Psoas muscle (tissue), 8 donors: ENCODE data around the gene HOXD3. TPM values are rescaled to one million over a fixed set of nuclear protein-coding genes. Genes with fewer than 3 reads are reported as not detected.
A peak's percentile ranks its signal among the peaks of the same experiment; 100 is the strongest.

Experiments used
- ATAC-seq, 4 donors: fragments of 200-7000 bp; cut with Tn5 transposase; one replicate each; pipeline ENCODE4 v1.9.1; 2020; ENCODE audit warnings: moderate library complexity in 3 of 4, mild to moderate bottlenecking in 2 of 4
- DNase-seq, 2 donors: peaks; one replicate each; pipeline ENCODE4 v3.0.0-alpha.2; 2020
- H3K27ac ChIP-seq: fragments of 200-600 bp; one replicate; pipeline ENCODE4 v1.8.0; 2022
- H3K27me3 ChIP-seq, 3 donors: fragments of 200-600 bp in 1 of 3; one replicate each; pipeline versions ENCODE4 v1.6.1 to v1.8.0; 2013 to 2022; ENCODE audit warnings: low read length in 2 of 3, mild to moderate bottlenecking in 2 of 3, moderate library complexity in 1 of 3; ENCODE audit not compliant: insufficient read depth in 3 of 3
- H3K36me3 ChIP-seq, 2 donors: fragments of 200-600 bp in 1 of 2; one replicate each; pipeline versions ENCODE4 v1.6.1 to v1.8.0; 2013 to 2022; ENCODE audit warnings: low read depth in 1 of 2, mild to moderate bottlenecking in 1 of 2, moderate library complexity in 1 of 2; ENCODE audit not compliant: insufficient read depth in 1 of 2
- H3K4me1 ChIP-seq: fragments of 200-600 bp; one replicate; pipeline ENCODE4 v1.8.0; 2022
- H3K4me3 ChIP-seq: fragments of 200-600 bp; one replicate; pipeline ENCODE4 v1.8.0; 2022; ENCODE audit warnings: mild to moderate bottlenecking
- H3K9me3 ChIP-seq: fragments of 200-600 bp; one replicate; pipeline ENCODE4 v1.8.0; 2022
- CTCF ChIP-seq: fragments of 200-600 bp; IDR thresholded peaks from one replicate; pipeline ENCODE4 v1.8.0; 2022; ENCODE audit warnings: antibody characterized with exemption
- WGBS, 3 donors: extraction: QIAGEN DNeasy Blood & Tissue Kit; methylation state at CpG; one replicate each; pipeline versions ENCODE4 v1.1.6 to v1.1.7; 2013; 5-methylcytosine and 5-hydroxymethylcytosine counted together
- intact Hi-C, 2 donors: fragments of 100-400 bp; cut with DNase I; formaldehyde crosslinking; loops; one replicate each; pipeline versions ENCODE4 v1.11.0 to v1.14.2; 2022
- long read RNA-seq, 2 donors: library from polyadenylated mRNA; unstranded; transcript quantifications; one replicate each; pipeline ENCODE4 v2.0.0, GENCODE V29; 2021
- polyA plus RNA-seq, 3 donors: library from polyadenylated mRNA; stranded (reverse); fragments of 200-250 nt; gene quantifications; one replicate each; pipeline ENCODE4 v1.2.3, GENCODE V29; 2013
- total RNA-seq, 4 donors: library from RNA; stranded (reverse); fragmentation: NEBNext Ultra II Directional in 2 of 4; extraction: Animal tissue kit (Norgen Biotek cat#: 25700) in 2 of 4; gene quantifications; one replicate each; pipeline versions ENCODE4 v1.2.1 to v1.2.4, GENCODE V29; 2021 to 2023
- donor health status: healthy with polysubstance abuse.
- donor health status: DM: no; HTN: no; CAD: no; lungs with moderate emphysema.
- donor health status: Bipolar disorder and iron deficiency.
- donor health status: healthy.
- donor health status: DM: yes; HTN: yes; CAD: no.
- donor health status: DM: no; HTN: no; CAD: no.
- donor health status: DM: no; HTN: no; CAD: no.
- donor health status: DM: yes; HTN: yes; CAD: no.

HOXD3 gene
- 1 to 10 TPM in 2 of 4 donors, under 1 TPM in 2; 0.71 to 3.8 (median 1.3) TPM for total RNA-seq
- polyA plus RNA-seq: 1 to 10 TPM in 2 of 3 donors, under 1 TPM in 1; 0.64 to 1.9 (median 1.1) TPM
- long read RNA-seq, donor 1, partial matches to known transcripts: 0 of 1 reads
- long read RNA-seq, donor 1, other reads (novel, unspliced or antisense): 1 of 1 reads
- long read RNA-seq, donor 2, partial matches to known transcripts: 0 of 2 reads
- long read RNA-seq, donor 2, other reads (novel, unspliced or antisense): 2 of 2 reads

GRCh38 chr2:176156807-176157498, at the start of gene HOXD3:
Gene HOXD3, plus strand, starts transcription at chr2:176157307. Its CDS starts 11,808 bp downstream, at chr2:176169115.
- DNase-seq (no peak), ATAC-seq (no peak)
- Histone ChIP-seq H3K36me3 (peaks cover 2 to 36% of the 10 kb centered on the region in 2 donors), H3K4me1 (no peaks in the 10 kb centered on the region), H3K27me3 (peaks cover 0 to 6% (median 0%) of the 10 kb centered on the region in 3 donors), H3K27ac (no peak within 1 kb of the TSS), H3K4me3 (peak within 1 kb of the TSS; percentile 48), H3K9me3 (no peaks in the 10 kb centered on the region)
- intact Hi-C loops: no loop called here
- TF ChIP-seq CTCF: no peak
- WGBS, 3 donors: 46 to 53% (median 47%) methylated on average over 48 of the region's 48 CpGs

- DNase-seq (no peak), ATAC-seq (no peak)
- Histone ChIP-seq H3K4me3 (no peak overlapping the region), H3K9me3 (no peaks in the 10 kb centered on the region), H3K36me3 (no peaks in the 10 kb centered on the region), H3K4me1 (peaks cover 14% of the 10 kb centered on the region), H3K27me3 (peaks cover 4 to 99% (median 68%) of the 10 kb centered on the region in 3 donors), H3K27ac (no peak overlapping the region)
- TF ChIP-seq CTCF: no peak
- 1 to 4% (median 3%) methylated on average over 25 to 59 of the region's 59 CpGs for WGBS, 3 donors
- intact Hi-C loops: no loop called here
Observed at GRCh38 chr2:176107731-176108181, 49.4 kb upstream of the HOXD3 start.

DNA sequence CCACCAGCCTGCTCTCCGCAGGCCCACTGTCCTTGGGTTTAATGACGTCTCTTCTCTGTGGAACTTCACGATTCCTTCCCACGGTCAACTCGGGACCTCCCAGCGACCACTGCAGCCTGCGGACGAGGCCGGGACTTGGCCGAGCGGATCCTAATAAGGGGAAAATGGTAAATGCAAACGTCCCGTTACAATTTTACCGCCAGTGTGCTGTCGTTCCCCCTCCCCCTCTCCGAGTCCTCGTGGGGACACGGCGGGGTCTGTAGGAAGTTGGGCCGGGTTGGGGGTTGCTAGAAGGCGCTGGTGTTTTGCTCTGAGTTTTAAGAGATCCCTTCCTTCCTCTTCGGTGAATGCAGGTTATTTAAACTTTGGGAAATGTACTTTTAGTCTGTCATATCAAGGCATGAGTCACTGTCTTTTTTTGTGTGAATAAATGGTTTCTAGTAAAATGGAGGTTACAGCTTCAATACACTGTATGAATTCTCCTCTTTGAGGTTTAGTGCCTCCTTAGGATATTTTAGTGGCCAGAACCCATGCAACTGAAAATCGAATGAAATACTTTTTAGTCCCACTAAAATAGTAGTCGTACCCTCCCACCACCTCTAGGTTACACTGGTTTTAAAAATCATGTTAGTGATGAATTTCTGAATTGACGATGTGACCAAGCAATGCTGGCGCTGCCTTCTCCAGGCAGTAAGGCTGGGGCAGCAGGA, 47.8 kb upstream of the HOXD3 start:
- DNase-seq: no peak
- no peaks in the 10 kb centered on the region for H3K36me3 ChIP-seq
- no peak overlapping the region for H3K4me3 ChIP-seq
- peaks cover 2 to 99% (median 70%) of the 10 kb centered on the region in 3 donors for H3K27me3 ChIP-seq
- H3K27ac ChIP-seq: no peak overlapping the region
- no peaks in the 10 kb centered on the region for H3K9me3 ChIP-seq
- intact Hi-C loops: no loop called here
- ATAC-seq: no peak
- TF ChIP-seq CTCF: no peak
- WGBS, 3 donors: 21 to 26% (median 22%) methylated on average over 26 of the region's 26 CpGs
- peaks cover 9% of the 10 kb centered on the region for H3K4me1 ChIP-seq

- no peak for ATAC-seq
- 44 to 51% (median 49%) methylated on average over 4 of the region's 4 CpGs for WGBS, 3 donors
Observed at GRCh38 chr2:176109946-176110345, 47.2 kb upstream of the HOXD3 start.

More at GRCh38 chr2:176109946-176110345, 47.2 kb upstream of the HOXD3 start:
- Histone ChIP-seq H3K4me1 (peaks cover 4% of the 10 kb centered on the region), H3K27me3 (peaks cover 2 to 99% (median 69%) of the 10 kb centered on the region in 3 donors), H3K27ac (no peak overlapping the region), H3K9me3 (no peaks in the 10 kb centered on the region), H3K4me3 (no peak overlapping the region), H3K36me3 (no peaks in the 10 kb centered on the region)
- no peak for DNase-seq
- no peak for TF ChIP-seq CTCF
- intact Hi-C loops: loop anchor here in 1 of 2 donors (5.0 kb wide), 1 partner anchor 33 kb away; no protein-coding TSS in a partner anchor
